ENCODE results near the gene REX1BD. TPM values are rescaled to one million over a fixed set of nuclear protein-coding genes. Genes with fewer than 3 reads are reported as not detected.

REX1BD gene
- total and polyA plus RNA-seq, 4 donors: 51.4 to 114 (median 83.0) TPM

DNA sequence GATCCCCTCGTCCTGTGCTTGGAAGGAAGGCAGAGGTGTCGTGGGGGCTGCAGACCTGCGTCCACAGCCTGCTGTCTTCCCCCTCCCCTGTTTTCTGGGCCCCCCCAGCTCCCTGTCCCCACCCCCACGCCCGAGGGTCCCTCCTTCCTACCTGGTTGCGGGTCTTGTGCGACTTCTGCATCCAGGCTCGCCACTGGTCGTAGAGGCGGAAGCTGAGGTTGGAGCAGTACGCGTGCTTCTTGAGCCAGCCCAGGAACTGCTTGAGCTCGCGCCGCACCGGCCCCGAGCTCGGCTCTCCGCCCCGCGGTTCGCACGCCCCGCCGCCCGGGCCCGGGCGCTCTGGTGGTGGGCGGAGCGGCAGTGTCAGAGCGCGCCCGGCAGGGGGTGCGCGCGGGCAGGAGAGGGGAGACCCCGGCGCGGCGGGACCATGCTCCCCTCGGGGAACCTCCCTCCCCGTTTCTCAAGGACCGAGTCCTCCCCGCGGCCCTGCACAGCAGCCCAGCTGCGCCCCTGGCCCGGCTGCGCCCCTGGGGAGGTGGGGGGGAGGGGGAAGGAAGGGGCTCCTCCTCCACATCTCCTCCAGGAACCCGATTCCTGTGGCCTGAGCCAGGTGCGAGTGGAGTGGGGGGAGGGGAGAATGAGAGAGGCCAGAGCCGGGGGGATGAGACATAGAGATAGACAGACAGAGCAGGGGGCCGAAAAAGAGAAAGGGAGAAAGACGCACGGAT lies 5.7 kb downstream of the REX1BD start:
- Histone ChIP-seq H3K36me3 (ENCODE audit: control insufficient read depth in 4 of 4, insufficient read depth in 4 of 4, low read length in 4 of 4) (peaks cover 0 to 7% (median 5%) of the 10 kb centered on the region in 4 donors), H3K4me3 (no peak overlapping the region), H3K4me1 (ENCODE audit: control insufficient read depth in 5 of 5, insufficient read depth in 5 of 5, low read length in 5 of 5) (peaks cover 0 to 18% (median 9%) of the 10 kb centered on the region in 5 donors), H3K27me3 (ENCODE audit: control insufficient read depth in 3 of 3, insufficient read depth in 3 of 3, low read length in 2 of 3) (peaks cover 0 to 20% (median 17%) of the 10 kb centered on the region in 3 donors), H3K27ac (ENCODE audit: low read depth in 1 of 2, low read length in 1 of 2) (no peak overlapping the region), H3K9me3 (ENCODE audit: control insufficient read depth in 4 of 4, insufficient read depth in 3 of 4, low read length in 3 of 4) (peaks cover 0 to 1% (median 0%) of the 10 kb centered on the region in 4 donors), H3K9ac (ENCODE audit: insufficient read depth in 1 of 2, low read length in 2 of 2) (no peak overlapping the region)
- WGBS, 2 donors: 1 to 3% methylated on average over 39 to 54 of the region's 54 CpGs
- DNase-seq (peak; percentile 84 to 88 (median 85)), ATAC-seq (ENCODE audit: insufficient read depth, low FRiP score) (peak; percentile 77)
- TF ChIP-seq, protein P1, sequence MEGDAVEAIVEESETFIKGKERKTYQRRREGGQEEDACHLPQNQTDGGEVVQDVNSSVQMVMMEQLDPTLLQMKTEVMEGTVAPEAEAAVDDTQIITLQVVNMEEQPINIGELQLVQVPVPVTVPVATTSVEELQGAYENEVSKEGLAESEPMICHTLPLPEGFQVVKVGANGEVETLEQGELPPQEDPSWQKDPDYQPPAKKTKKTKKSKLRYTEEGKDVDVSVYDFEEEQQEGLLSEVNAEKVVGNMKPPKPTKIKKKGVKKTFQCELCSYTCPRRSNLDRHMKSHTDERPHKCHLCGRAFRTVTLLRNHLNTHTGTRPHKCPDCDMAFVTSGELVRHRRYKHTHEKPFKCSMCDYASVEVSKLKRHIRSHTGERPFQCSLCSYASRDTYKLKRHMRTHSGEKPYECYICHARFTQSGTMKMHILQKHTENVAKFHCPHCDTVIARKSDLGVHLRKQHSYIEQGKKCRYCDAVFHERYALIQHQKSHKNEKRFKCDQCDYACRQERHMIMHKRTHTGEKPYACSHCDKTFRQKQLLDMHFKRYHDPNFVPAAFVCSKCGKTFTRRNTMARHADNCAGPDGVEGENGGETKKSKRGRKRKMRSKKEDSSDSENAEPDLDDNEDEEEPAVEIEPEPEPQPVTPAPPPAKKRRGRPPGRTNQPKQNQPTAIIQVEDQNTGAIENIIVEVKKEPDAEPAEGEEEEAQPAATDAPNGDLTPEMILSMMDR (IDR thresholded peaks at IDR 0.05; ENCODE audit: control extremely low read depth, extremely low read depth): peak; percentile 72

DNA sequence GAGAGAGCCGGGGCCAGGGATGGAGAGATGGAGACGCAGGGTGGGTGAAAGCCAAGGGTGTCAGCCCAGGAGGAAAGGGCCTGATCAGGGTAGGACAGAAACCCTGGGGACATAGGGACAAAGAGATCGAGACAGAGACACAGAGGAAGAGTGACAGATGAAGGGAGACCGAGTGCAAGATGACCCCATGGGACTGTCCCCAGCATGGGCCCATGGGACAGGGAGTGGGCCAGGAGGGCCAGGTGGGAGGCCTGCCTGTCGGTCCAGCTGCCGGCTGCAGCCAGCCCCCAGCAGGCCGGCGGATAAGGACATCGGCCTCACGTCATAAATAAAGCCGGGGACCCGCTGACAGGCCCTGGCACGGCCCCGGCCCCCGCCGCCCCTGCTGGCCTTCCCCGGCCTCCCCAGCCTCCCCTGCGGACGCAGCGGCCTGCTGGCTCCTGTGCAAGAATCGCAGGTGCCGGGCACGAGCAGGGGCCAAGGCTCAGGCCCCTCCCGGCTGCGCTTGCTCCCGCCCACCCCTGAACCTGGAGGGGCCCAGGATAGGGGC lies 6.3 kb downstream of the REX1BD start:
- no peak overlapping the region for H3K27ac ChIP-seq (ENCODE audit: low read depth in 1 of 2, low read length in 1 of 2)
- peaks cover 0 to 1% (median 0%) of the 10 kb centered on the region in 4 donors for H3K9me3 ChIP-seq (ENCODE audit: control insufficient read depth in 4 of 4, insufficient read depth in 3 of 4, low read length in 3 of 4)
- H3K36me3 ChIP-seq (ENCODE audit: control insufficient read depth in 4 of 4, insufficient read depth in 4 of 4, low read length in 4 of 4): peaks cover 0 to 7% (median 5%) of the 10 kb centered on the region in 4 donors
- ATAC-seq (ENCODE audit: insufficient read depth, low FRiP score): no peak
- 24 to 33% methylated on average over 20 to 26 of the region's 26 CpGs for WGBS, 2 donors
- H3K4me3 ChIP-seq: no peak overlapping the region
- no peak for DNase-seq
- peaks cover 0 to 12% (median 4%) of the 10 kb centered on the region in 5 donors for H3K4me1 ChIP-seq (ENCODE audit: control insufficient read depth in 5 of 5, insufficient read depth in 5 of 5, low read length in 5 of 5)
- no peak overlapping the region for H3K9ac ChIP-seq (ENCODE audit: insufficient read depth in 1 of 2, low read length in 2 of 2)
- TF ChIP-seq, protein P1 (IDR thresholded peaks at IDR 0.05; ENCODE audit: control extremely low read depth, extremely low read depth): no peak
- H3K27me3 ChIP-seq (ENCODE audit: control insufficient read depth in 3 of 3, insufficient read depth in 3 of 3, low read length in 2 of 3): peaks cover 0 to 20% (median 20%) of the 10 kb centered on the region in 3 donors

DNA sequence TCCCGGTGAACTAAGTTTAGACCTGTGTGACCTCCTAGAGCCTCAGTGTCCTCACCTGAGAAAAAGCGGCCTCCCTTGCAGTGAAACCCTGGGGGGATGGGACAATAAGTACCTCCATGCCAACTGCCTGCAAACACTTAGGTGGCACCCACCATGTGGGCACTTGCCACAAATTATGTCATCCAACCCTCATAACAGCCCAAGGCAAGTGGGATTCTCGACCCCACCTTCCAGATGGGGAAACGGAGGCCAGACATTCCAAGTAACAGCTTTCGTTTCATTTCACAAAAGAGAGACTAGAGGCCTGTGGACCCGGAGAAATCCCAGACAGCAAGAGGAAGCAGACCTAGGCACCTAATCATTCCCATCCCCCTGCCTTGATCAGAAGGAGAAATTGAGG lies 6.9 kb downstream of the REX1BD start:
- Histone ChIP-seq H3K27me3 (ENCODE audit: control insufficient read depth in 3 of 3, insufficient read depth in 3 of 3, low read length in 2 of 3) (peaks cover 0 to 20% (median 20%) of the 10 kb centered on the region in 3 donors), H3K4me3 (no peak overlapping the region), H3K4me1 (ENCODE audit: control insufficient read depth in 5 of 5, insufficient read depth in 5 of 5, low read length in 5 of 5) (peaks cover 0 to 10% (median 3%) of the 10 kb centered on the region in 5 donors), H3K36me3 (ENCODE audit: control insufficient read depth in 4 of 4, insufficient read depth in 4 of 4, low read length in 4 of 4) (peaks cover 0 to 7% (median 5%) of the 10 kb centered on the region in 4 donors), H3K9me3 (ENCODE audit: control insufficient read depth in 4 of 4, insufficient read depth in 3 of 4, low read length in 3 of 4) (peaks cover 0 to 1% (median 0%) of the 10 kb centered on the region in 4 donors), H3K27ac (ENCODE audit: low read depth in 1 of 2, low read length in 1 of 2) (no peak overlapping the region), H3K9ac (ENCODE audit: insufficient read depth in 1 of 2, low read length in 2 of 2) (no peak overlapping the region)
- 73 to 79% methylated on average over 6 of the region's 6 CpGs for WGBS, 2 donors
- DNase-seq (no peak), ATAC-seq (ENCODE audit: insufficient read depth, low FRiP score) (no peak)
- TF ChIP-seq, protein P1 (IDR thresholded peaks at IDR 0.05; ENCODE audit: control extremely low read depth, extremely low read depth): no peak

Measured in lung (tissue), 12 donors.